NCI-H748 treated with DMSO at 0.1 percent for 48 hours (cell line): ENCODE data around the gene MLLT3.

ENCODE experiments used
- DNase-seq: peaks from one replicate; lab custom pipeline; 2025; lab: John Stamatoyannopoulos, UW

MLLT3 gene

GRCh38 chr9:20377790-20378189 is 244.5 kb downstream of the MLLT3 start:
- no peak for DNase-seq

GRCh38 chr9:20376731-20377375 is 245.4 kb downstream of the MLLT3 start:
- no peak for DNase-seq

- DNase-seq = no peak
Observed at GRCh38 chr9:20376042-20376441, 246.3 kb downstream of the MLLT3 start.

- DNase-seq = no peak
Observed at GRCh38 chr9:20373263-20373662, 249.0 kb downstream of the MLLT3 start.

- DNase-seq = no peak
Observed at GRCh38 chr9:20369391-20369790, 252.9 kb downstream of the MLLT3 start.

- no peak for DNase-seq
Observed at GRCh38 chr9:20367855-20368254, 254.4 kb downstream of the MLLT3 start.

GRCh38 chr9:20364959-20365358 is 257.3 kb downstream of the MLLT3 start:
- DNase-seq = no peak

GRCh38 chr9:20363233-20363632 is 259.1 kb downstream of the MLLT3 start:
- no peak for DNase-seq

GRCh38 chr9:20361656-20362570 is 260.4 kb downstream of the MLLT3 start:
- no peak for DNase-seq

GRCh38 chr9:20361229-20361628 is 261.1 kb downstream of the MLLT3 start:
- DNase-seq = no peak

GRCh38 chr9:20358207-20358606 is 264.1 kb downstream of the MLLT3 start:
- no peak for DNase-seq

- DNase-seq = no peak
Observed at GRCh38 chr9:20357037-20357432, 265.3 kb downstream of the MLLT3 start.

- peak; percentile 67 for DNase-seq
Observed at GRCh38 chr9:20356403-20357036, 265.8 kb downstream of the MLLT3 start.

- DNase-seq = no peak
Observed at GRCh38 chr9:20355022-20355421, 267.3 kb downstream of the MLLT3 start.

GRCh38 chr9:20353931-20354652 is 268.2 kb downstream of the MLLT3 start:
- DNase-seq = no peak

- no peak for DNase-seq
Observed at GRCh38 chr9:20353524-20353923, 268.8 kb downstream of the MLLT3 start.

- no peak for DNase-seq
Observed at GRCh38 chr9:20352591-20352990, 269.7 kb downstream of the MLLT3 start.

- DNase-seq = no peak
Observed at GRCh38 chr9:20351715-20352114, 270.6 kb downstream of the MLLT3 start.

GRCh38 chr9:20349568-20349967 is 272.7 kb downstream of the MLLT3 start:
- no peak for DNase-seq

GRCh38 chr9:20343325-20343724 is 279.0 kb downstream of the MLLT3 start:
- no peak for DNase-seq

GRCh38 chr9:20340511-20340861 is 281.8 kb downstream of the MLLT3 start:
- no peak for DNase-seq

- no peak for DNase-seq
Observed at GRCh38 chr9:20335668-20336332, 286.5 kb downstream of the MLLT3 start.
